ENCODE measurements around the gene WDR86.
A peak's percentile ranks its signal among the peaks of the same experiment; 100 is the strongest.

The WDR86 gene

GRCh38 chr7:151390598-151391357, 19.1 kb downstream of the WDR86 start:
- DNase-seq (ENCODE audit: low read depth) = no peak

- DNase-seq (ENCODE audit: low read depth) = no peak
Observed at GRCh38 chr7:151389768-151390597, 19.9 kb downstream of the WDR86 start.

- DNase-seq (ENCODE audit: low read depth) = no peak
Observed at GRCh38 chr7:151389096-151389767, 20.6 kb downstream of the WDR86 start.

GRCh38 chr7:151388430-151388829, 21.4 kb downstream of the WDR86 start:
- no peak for DNase-seq (ENCODE audit: low read depth)

- no peak for DNase-seq (ENCODE audit: low read depth)
Observed at GRCh38 chr7:151388007-151388297, 21.9 kb downstream of the WDR86 start.

GRCh38 chr7:151387161-151388006, 22.5 kb downstream of the WDR86 start:
- no peak for DNase-seq (ENCODE audit: low read depth)

GRCh38 chr7:151386301-151387160, 23.3 kb downstream of the WDR86 start:
- no peak for DNase-seq (ENCODE audit: low read depth)

- no peak for DNase-seq (ENCODE audit: low read depth)
Observed at GRCh38 chr7:151385626-151386300, 24.1 kb downstream of the WDR86 start.

- DNase-seq (ENCODE audit: low read depth) = no peak
Observed at GRCh38 chr7:151384776-151385625, 24.8 kb downstream of the WDR86 start.

GRCh38 chr7:151384352-151384697, 25.5 kb downstream of the WDR86 start:
- no peak for DNase-seq (ENCODE audit: low read depth)

- no peak for DNase-seq (ENCODE audit: low read depth)
Observed at GRCh38 chr7:151383638-151384351, 26.0 kb downstream of the WDR86 start.

GRCh38 chr7:151382079-151382885, 27.6 kb downstream of the WDR86 start:
- no peak for DNase-seq (ENCODE audit: low read depth)

- DNase-seq (ENCODE audit: low read depth) = peak; percentile 23
Observed at GRCh38 chr7:151381348-151382078, 28.3 kb downstream of the WDR86 start.

GRCh38 chr7:151381098-151381347, 28.8 kb downstream of the WDR86 start:
- DNase-seq (ENCODE audit: low read depth) = no peak

GRCh38 chr7:151380199-151381097, 29.4 kb downstream of the WDR86 start:
- DNase-seq (ENCODE audit: low read depth) = no peak

GRCh38 chr7:151379534-151380198, 30.2 kb downstream of the WDR86 start:
- no peak for DNase-seq (ENCODE audit: low read depth)

Data from activated T-cell treated with anti-CD3 and anti-CD28 coated beads for 1 hour (primary cell).